ENCODE measurements around the gene OGDH. TPM values are rescaled to one million over a fixed set of nuclear protein-coding genes. Genes with fewer than 3 reads are reported as not detected.
"Not testable (repeated sequence)": the region's sequence is repeated elsewhere in the genome, so short reads cannot be mapped to it uniquely, and the experiment has no call there.

Gene OGDH
- total RNA-seq, 3 donors from 2014 or later: 45.7 to 67.5 (median 46.2) TPM

DNA sequence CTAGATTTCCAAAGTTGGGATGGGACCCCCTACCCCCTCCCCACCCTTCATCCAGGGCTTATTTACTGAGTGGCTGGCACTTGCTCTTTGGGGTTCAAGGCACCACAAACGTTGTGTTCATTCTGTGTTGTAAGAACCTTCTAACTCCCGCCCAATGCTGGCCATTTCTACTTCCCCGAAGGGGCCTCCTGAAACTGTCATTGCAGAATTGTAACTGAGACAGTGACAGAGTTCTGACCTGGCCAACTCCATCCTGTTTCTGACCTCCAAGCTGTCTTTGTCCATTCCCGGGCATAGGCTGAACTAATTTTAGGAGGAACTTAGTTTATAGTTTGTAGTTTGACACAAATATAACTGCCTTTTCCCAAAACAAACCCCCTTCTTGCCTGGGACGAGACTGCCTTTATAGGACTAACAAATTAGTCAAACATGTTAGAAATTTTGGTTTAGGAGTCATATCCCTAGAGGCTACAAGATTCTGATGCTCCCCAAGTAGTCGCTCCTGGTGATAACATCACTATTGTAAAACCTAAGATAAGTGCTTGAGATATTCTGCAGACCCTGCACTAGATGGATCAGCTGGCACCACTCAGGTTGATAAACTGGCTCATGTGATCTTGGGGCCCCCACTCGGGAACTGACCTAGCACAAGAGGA, 107.4 kb downstream of the OGDH start:
- no peak overlapping the region for H3K4me3 ChIP-seq
- H3K27ac ChIP-seq: no peak overlapping the region
- H3K27me3 ChIP-seq: no peaks in the 10 kb centered on the region
- H3K36me3 ChIP-seq: no peaks in the 10 kb centered on the region
- DNase-seq (ENCODE audit: low spot score in 2 of 2): no peak
- TF ChIP-seq POLR2A (IDR thresholded peaks at IDR 0.05) (no peak), POLR2AphosphoS5 (IDR thresholded peaks at IDR 0.05) (no peak)
- TF ChIP-seq, protein P1, sequence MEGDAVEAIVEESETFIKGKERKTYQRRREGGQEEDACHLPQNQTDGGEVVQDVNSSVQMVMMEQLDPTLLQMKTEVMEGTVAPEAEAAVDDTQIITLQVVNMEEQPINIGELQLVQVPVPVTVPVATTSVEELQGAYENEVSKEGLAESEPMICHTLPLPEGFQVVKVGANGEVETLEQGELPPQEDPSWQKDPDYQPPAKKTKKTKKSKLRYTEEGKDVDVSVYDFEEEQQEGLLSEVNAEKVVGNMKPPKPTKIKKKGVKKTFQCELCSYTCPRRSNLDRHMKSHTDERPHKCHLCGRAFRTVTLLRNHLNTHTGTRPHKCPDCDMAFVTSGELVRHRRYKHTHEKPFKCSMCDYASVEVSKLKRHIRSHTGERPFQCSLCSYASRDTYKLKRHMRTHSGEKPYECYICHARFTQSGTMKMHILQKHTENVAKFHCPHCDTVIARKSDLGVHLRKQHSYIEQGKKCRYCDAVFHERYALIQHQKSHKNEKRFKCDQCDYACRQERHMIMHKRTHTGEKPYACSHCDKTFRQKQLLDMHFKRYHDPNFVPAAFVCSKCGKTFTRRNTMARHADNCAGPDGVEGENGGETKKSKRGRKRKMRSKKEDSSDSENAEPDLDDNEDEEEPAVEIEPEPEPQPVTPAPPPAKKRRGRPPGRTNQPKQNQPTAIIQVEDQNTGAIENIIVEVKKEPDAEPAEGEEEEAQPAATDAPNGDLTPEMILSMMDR (IDR thresholded peaks at IDR 0.05): no peak
- intact Hi-C loops (cut with DNase I; ENCODE audit: low total_unique reads): no loop called here
- no peaks in the 10 kb centered on the region for H3K4me1 ChIP-seq
- no peaks in the 10 kb centered on the region for H3K9me3 ChIP-seq

DNA sequence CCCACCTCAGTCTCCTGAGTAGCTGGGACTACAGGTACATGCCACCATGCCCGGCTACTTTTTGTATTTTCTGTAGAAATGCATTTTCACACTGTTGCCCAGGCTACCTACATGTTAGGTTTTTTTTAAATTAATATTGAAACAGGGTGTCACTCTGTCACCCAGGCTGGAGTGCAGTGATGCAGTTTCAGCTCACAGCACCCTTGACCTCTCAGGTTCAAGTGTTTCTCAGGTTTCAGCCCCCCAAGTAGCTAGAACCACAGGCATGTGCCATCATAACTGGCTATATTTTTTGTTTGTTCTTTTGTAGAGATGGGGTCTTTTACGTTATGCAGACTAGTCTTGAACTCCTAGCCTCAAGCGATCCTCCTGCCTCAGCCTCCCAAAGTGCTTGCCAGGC, 109.8 kb downstream of the OGDH start:
- Histone ChIP-seq H3K4me1 (no peaks in the 10 kb centered on the region), H3K27ac (no peak overlapping the region), H3K9me3 (peaks cover 0 to 9% of the 10 kb centered on the region in 2 donors), H3K4me3 (no peak overlapping the region), H3K27me3 (no peaks in the 10 kb centered on the region), H3K36me3 (no peaks in the 10 kb centered on the region)
- no peak for TF ChIP-seq POLR2A (IDR thresholded peaks at IDR 0.05)
- no peak for TF ChIP-seq POLR2AphosphoS5 (IDR thresholded peaks at IDR 0.05)
- TF ChIP-seq, protein P1 (IDR thresholded peaks at IDR 0.05): no peak
- intact Hi-C loops (cut with DNase I; ENCODE audit: low total_unique reads): no loop called here
- DNase-seq (ENCODE audit: low spot score in 2 of 2): no peak

DNA sequence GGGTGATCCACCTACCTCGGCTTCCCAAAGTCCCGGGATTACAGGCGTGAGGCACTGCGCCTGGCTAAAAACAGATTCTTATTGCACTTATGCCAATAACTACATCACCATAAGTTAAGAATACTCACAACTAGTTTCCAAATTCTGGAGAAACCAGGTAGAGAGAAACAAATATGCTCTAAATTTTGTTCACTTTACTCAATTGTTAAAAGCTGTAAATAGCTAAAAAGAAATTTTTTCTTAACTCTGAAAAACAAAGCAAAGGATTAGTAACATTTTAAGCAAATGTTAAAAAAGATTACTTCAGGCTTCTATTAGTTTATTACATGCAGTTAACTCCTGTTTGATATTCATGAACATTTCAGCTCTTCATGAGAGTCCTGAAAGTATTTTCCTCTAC, 113.9 kb downstream of the OGDH start:
- no peaks in the 10 kb centered on the region for H3K27me3 ChIP-seq
- intact Hi-C loops (cut with DNase I; ENCODE audit: low total_unique reads): no loop called here
- no peak overlapping the region for H3K27ac ChIP-seq
- H3K4me3 ChIP-seq: no peak overlapping the region
- no peak for DNase-seq (ENCODE audit: low spot score in 2 of 2)
- no peaks in the 10 kb centered on the region for H3K36me3 ChIP-seq
- H3K9me3 ChIP-seq: peaks cover 0 to 9% of the 10 kb centered on the region in 2 donors
- no peaks in the 10 kb centered on the region for H3K4me1 ChIP-seq
- TF ChIP-seq, protein P1 (IDR thresholded peaks at IDR 0.05): no peak
- no peak for TF ChIP-seq POLR2AphosphoS5 (IDR thresholded peaks at IDR 0.05)
- no peak for TF ChIP-seq POLR2A (IDR thresholded peaks at IDR 0.05)

DNA sequence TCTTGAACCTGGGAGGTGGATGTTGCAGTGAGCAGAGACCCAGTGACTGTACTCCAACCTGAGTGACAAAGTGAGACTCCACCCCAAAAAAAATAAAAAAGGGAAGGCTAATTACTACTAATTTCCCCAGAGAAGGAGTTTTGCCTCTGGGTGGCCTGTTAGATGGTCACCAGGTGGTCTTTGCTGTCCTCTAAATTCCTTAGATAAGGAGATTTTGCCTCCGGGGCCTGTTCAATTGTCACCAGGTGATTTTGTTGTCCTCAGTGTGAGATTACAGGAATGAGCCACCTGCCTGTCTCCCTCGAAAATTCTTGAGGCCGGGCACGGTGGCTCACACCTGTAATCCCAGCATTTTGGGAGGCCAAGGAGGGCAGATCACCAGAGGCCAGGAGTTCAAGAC, 117.8 kb downstream of the OGDH start:
- Histone ChIP-seq H3K4me3 (no peak overlapping the region), H3K9me3 (peaks cover 0 to 9% of the 10 kb centered on the region in 2 donors), H3K27me3 (no peaks in the 10 kb centered on the region), H3K27ac (no peak overlapping the region), H3K4me1 (no peaks in the 10 kb centered on the region), H3K36me3 (no peaks in the 10 kb centered on the region)
- intact Hi-C loops (cut with DNase I; ENCODE audit: low total_unique reads): no loop called here
- no peak for DNase-seq (ENCODE audit: low spot score in 2 of 2)
- TF ChIP-seq POLR2AphosphoS5 (IDR thresholded peaks at IDR 0.05) (no peak), POLR2A (IDR thresholded peaks at IDR 0.05) (no peak)
- TF ChIP-seq, protein P1 (IDR thresholded peaks at IDR 0.05): no peak

DNA sequence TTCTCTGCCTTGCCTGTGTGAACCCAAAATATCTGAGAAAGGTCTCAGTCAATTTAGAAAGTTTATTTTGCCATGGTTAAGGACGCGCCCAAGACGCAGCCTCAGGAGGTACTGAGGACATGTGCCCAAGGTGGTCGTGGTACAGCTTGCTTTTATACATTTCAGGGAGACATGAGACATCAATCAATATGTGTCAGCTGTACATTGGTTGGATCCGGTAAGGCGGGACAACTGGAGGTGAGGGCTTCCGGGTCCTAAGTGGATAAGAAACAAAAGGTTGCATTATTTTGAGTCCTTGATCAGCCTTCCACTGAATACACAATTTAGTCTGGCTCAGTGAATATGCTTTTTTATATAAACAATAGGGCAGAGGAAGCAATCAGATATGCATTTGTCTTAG, 119.8 kb downstream of the OGDH start:
- intact Hi-C loops (cut with DNase I; ENCODE audit: low total_unique reads); H3K9me3 ChIP-seq; H3K4me1 ChIP-seq; H3K27ac ChIP-seq; H3K4me3 ChIP-seq; H3K27me3 ChIP-seq; H3K36me3 ChIP-seq; DNase-seq (ENCODE audit: low spot score in 2 of 2): not testable (repeated sequence)

Data from breast epithelium (tissue), 4 donors.